GM23338 (cell line): ENCODE results near the gene FLOT2. TPM values are rescaled to one million over a fixed set of nuclear protein-coding genes. Genes with fewer than 3 reads are reported as not detected.

Source experiments
- ATAC-seq: fragments of 200-7000 bp; cut with Tn5 transposase; 3 replicates; pipeline ENCODE4 v1.9.1; 2020
- DNase-seq: peaks from one replicate; pipeline ENCODE4 v3.0.0-alpha.2; 2015; ENCODE audit warnings: low spot score
- H2AFZ ChIP-seq: fragments of 200-600 bp; sonication (generic); 2 replicates; pipeline ENCODE4 v1.8.0; 2016; ENCODE audit warnings: antibody characterized with exemption, mild to moderate bottlenecking, moderate library complexity
- H3F3A ChIP-seq: fragments of 200-600 bp; sonication (generic); replicated peaks from 2 replicates; pipeline ENCODE4 v1.8.0; 2017; ENCODE audit warnings: antibody characterized with exemption, mixed run types, low read depth
- H3K27ac ChIP-seq: fragments of 200-600 bp; sonication (generic); 2 replicates; pipeline ENCODE4 v1.6.1; 2016; ENCODE audit warnings: low read depth
- H3K27me3 ChIP-seq: fragments of 200-600 bp; sonication (generic); 2 replicates; pipeline ENCODE4 v1.8.0; 2016; ENCODE audit warnings: mild to moderate bottlenecking, mixed run types, moderate library complexity; ENCODE audit not compliant: insufficient read depth
- H3K36me3 ChIP-seq: fragments of 200-600 bp; sonication (generic); 2 replicates; pipeline ENCODE4 v1.8.0; 2016; ENCODE audit warnings: mild to moderate bottlenecking; ENCODE audit not compliant: insufficient read depth
- H3K4me1 ChIP-seq: fragments of 200-600 bp; sonication (generic); 2 replicates; pipeline ENCODE4 v1.8.0; 2016; ENCODE audit warnings: mild to moderate bottlenecking, moderate library complexity; ENCODE audit not compliant: insufficient read depth
- H3K4me2 ChIP-seq: fragments of 200-600 bp; sonication (generic); 2 replicates; pipeline ENCODE4 v1.7.1; 2017; ENCODE audit warnings: mixed run types
- H3K4me3 ChIP-seq: fragments of 200-600 bp; sonication (generic); 2 replicates; pipeline ENCODE4 v1.6.1; 2016; ENCODE audit warnings: mixed run types
- H3K79me2 ChIP-seq: fragments of 200-600 bp; sonication (generic); replicated peaks from 2 replicates; pipeline ENCODE4 v1.8.0; 2017; ENCODE audit warnings: mild to moderate bottlenecking; ENCODE audit not compliant: insufficient read depth
- H3K9me2 ChIP-seq: fragments of 200-600 bp; sonication (generic); 2 replicates; pipeline ENCODE4 v1.8.0; 2017; ENCODE audit not compliant: insufficient read depth
- H4K20me1 ChIP-seq: fragments of 200-600 bp; sonication (generic); replicated peaks from 2 replicates; pipeline ENCODE4 v1.8.0; 2017; ENCODE audit warnings: mild to moderate bottlenecking; ENCODE audit not compliant: insufficient read depth
- H3K27ac Mint-ChIP-seq: 2 replicates; pipeline ENCODE4 v1.8.0; 2020; ENCODE audit warnings: inconsistent platforms, mild to moderate bottlenecking, moderate library complexity, mixed read lengths
- H3K27me3 Mint-ChIP-seq: 3 replicates; pipeline ENCODE4 v1.8.0; 2022; ENCODE audit warnings: low read depth, mild to moderate bottlenecking, moderate library complexity, mixed read lengths, inconsistent platforms; ENCODE audit not compliant: insufficient read depth, poor library complexity
- H3K36me3 Mint-ChIP-seq: 3 replicates; pipeline ENCODE4 v1.8.0; 2021; ENCODE audit warnings: low read depth, mild to moderate bottlenecking, inconsistent platforms, moderate library complexity, mixed read lengths
- H3K4me1 Mint-ChIP-seq: 3 replicates; pipeline ENCODE4 v1.8.0; 2020; ENCODE audit warnings: mild to moderate bottlenecking, inconsistent platforms, mixed read lengths
- H3K4me3 Mint-ChIP-seq: 3 replicates; pipeline ENCODE4 v1.8.0; 2021; ENCODE audit warnings: moderate library complexity, mild to moderate bottlenecking, inconsistent platforms, mixed read lengths
- H3K9me3 Mint-ChIP-seq: 3 replicates; pipeline ENCODE4 v1.8.0; 2020; ENCODE audit warnings: moderate library complexity, mild to moderate bottlenecking, inconsistent platforms, mixed read lengths
- CREB1 ChIP-seq: fragments of 250-450 bp; sonication (Bioruptor Pico); IDR thresholded peaks from 2 replicates; pipeline ENCODE4 v1.5.0; 2020; ENCODE audit warnings: low read depth, mild to moderate bottlenecking, moderate library complexity
- CTCF ChIP-seq, 2 experiments: fragments of 200-600 bp in 1 of 2; sonication (generic) in 1 of 2; conservative IDR thresholded peaks; 2 replicates each; pipeline versions ENCODE4 v1.5.1 to v1.6.1; 2016 to 2017; ENCODE audit warnings: antibody characterized with exemption in 2 of 2, low read depth in 2 of 2, mild to moderate bottlenecking in 2 of 2, moderate library complexity in 1 of 2
- EZH2 ChIP-seq: fragments of 200-600 bp; sonication (generic); IDR thresholded peaks from one replicate; pipeline ENCODE4 v1.8.0; 2017; ENCODE audit warnings: antibody characterized with exemption, mild to moderate bottlenecking, low read depth; ENCODE audit not compliant: unreplicated experiment
- EZH2phosphoT487 ChIP-seq: fragments of 200-600 bp; sonication (generic); IDR thresholded peaks from one replicate; pipeline ENCODE4 v1.8.1; 2018; ENCODE audit warnings: antibody characterized with exemption; ENCODE audit not compliant: unreplicated experiment
- JUNB ChIP-seq: IDR thresholded peaks from one replicate; pipeline ENCODE4 v1.6.1; 2016; ENCODE audit warnings: antibody characterized with exemption; ENCODE audit not compliant: unreplicated experiment
- NANOG ChIP-seq: IDR thresholded peaks from 2 replicates; pipeline ENCODE4 v1.6.1; 2016; ENCODE audit warnings: antibody characterized with exemption, borderline replicate concordance
- POLR2AphosphoS5 ChIP-seq: IDR thresholded peaks from 2 replicates; pipeline ENCODE4 v1.6.1; 2016; ENCODE audit warnings: antibody characterized with exemption, low read depth
- REST ChIP-seq: IDR thresholded peaks from one replicate; pipeline ENCODE4 v1.6.1; 2018; ENCODE audit warnings: antibody characterized with exemption; ENCODE audit not compliant: unreplicated experiment
- STAT1 ChIP-seq: IDR thresholded peaks from one replicate; pipeline ENCODE4 v1.6.1; 2016; ENCODE audit warnings: antibody characterized with exemption; ENCODE audit not compliant: unreplicated experiment
- ZNF114 ChIP-seq: fragments of 250-450 bp; sonication (Bioruptor Pico); IDR thresholded peaks from 2 replicates; pipeline ENCODE4 v1.5.0; 2020; ENCODE audit warnings: mild to moderate bottlenecking, moderate library complexity
- ZNF331 ChIP-seq: fragments of 250-450 bp; sonication (Bioruptor Pico); IDR thresholded peaks from 2 replicates; pipeline ENCODE4 v1.5.0; 2020; ENCODE audit warnings: low read depth, mild to moderate bottlenecking, moderate library complexity
- ZNF462 ChIP-seq: fragments of 250-450 bp; sonication (Bioruptor Pico); IDR thresholded peaks from 2 replicates; pipeline ENCODE4 v1.5.0; 2020; ENCODE audit warnings: mild to moderate bottlenecking, moderate library complexity
- polyA plus RNA-seq: library from polyadenylated mRNA; unstranded; fragments of >200 nt; fragmentation: Nextera tagmentation; extraction: Ambion mirVana; gene quantifications from 2 replicates; pipeline ENCODE4 v1.2.1, GENCODE V29; 2016
- total RNA-seq: library from RNA; depleted of rRNA; stranded (reverse); fragments of >200 nt; shearing (Covaris generic); gene quantifications from 2 replicates; pipeline ENCODE4 v1.2.3, GENCODE V29; 2014
- TF ChIP-seq, protein P1 (sequence below): IDR thresholded peaks from 2 replicates; pipeline ENCODE4 v1.6.1; 2016; ENCODE audit warnings: antibody characterized with exemption

FLOT2 gene
- total and polyA plus RNA-seq, 2 experiments from 2014 or later = 49.8 to 66.1 TPM

GRCh38 chr17:28883967-28884702 is 13.4 kb downstream of the FLOT2 start:
- Histone ChIP-seq H3F3A (no peaks in the 10 kb centered on the region), H3K36me3 (no peaks in the 10 kb centered on the region; the same call in 1 of the 2 replicates), H3K4me3 (no peak overlapping the region), H3K4me2 (no peak overlapping the region), H3K27me3 (no peaks in the 10 kb centered on the region), H4K20me1 (no peaks in the 10 kb centered on the region), H2AFZ (no peak overlapping the region), H3K9me2 (no peaks in the 10 kb centered on the region), H3K79me2 (no peaks in the 10 kb centered on the region), H3K27ac (no peak overlapping the region), H3K4me1 (peaks cover 7% of the 10 kb centered on the region)
- DNase-seq (no peak), ATAC-seq (no peak)
- H3K36me3 Mint-ChIP-seq = peaks cover 52% of the 10 kb centered on the region
- H3K4me1 Mint-ChIP-seq = peaks cover 19% of the 10 kb centered on the region
- H3K9me3 Mint-ChIP-seq = no peaks in the 10 kb centered on the region
- no peak overlapping the region for H3K4me3 Mint-ChIP-seq
- TF ChIP-seq STAT1 (no peak), CTCF (conservative IDR thresholded peaks at IDR 0.05; ENCODE audit: low read depth in 2 of 2) (no peak), NANOG (no peak), ZNF114 (no peak), EZH2phosphoT487 (no peak), EZH2 (no peak), JUNB (no peak), CREB1 (CRISPR knock-in tag) (no peak), ZNF462 (no peak), POLR2AphosphoS5 (no peak), REST (no peak), ZNF331 (CRISPR knock-in tag) (no peak)
- TF ChIP-seq, protein P1, sequence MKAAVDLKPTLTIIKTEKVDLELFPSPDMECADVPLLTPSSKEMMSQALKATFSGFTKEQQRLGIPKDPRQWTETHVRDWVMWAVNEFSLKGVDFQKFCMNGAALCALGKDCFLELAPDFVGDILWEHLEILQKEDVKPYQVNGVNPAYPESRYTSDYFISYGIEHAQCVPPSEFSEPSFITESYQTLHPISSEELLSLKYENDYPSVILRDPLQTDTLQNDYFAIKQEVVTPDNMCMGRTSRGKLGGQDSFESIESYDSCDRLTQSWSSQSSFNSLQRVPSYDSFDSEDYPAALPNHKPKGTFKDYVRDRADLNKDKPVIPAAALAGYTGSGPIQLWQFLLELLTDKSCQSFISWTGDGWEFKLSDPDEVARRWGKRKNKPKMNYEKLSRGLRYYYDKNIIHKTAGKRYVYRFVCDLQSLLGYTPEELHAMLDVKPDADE = no peak
- H3K27ac Mint-ChIP-seq = no peak overlapping the region
- H3K27me3 Mint-ChIP-seq = peaks cover 12% of the 10 kb centered on the region
